Ovary (tissue), 3 donors: ENCODE data around the gene PRKCE.

ENCODE experiments used
- CTCF ChIP-seq, 3 donors: fragments of 450-650 bp in 2 of 3; fragments of 200-600 bp in 1 of 3; IDR thresholded peaks; one replicate each; pipeline versions ENCODE4 v1.5.1 to v1.8.0; 2016 to 2022; ENCODE audit warnings: antibody characterized with exemption in 3 of 3, mild to moderate bottlenecking in 1 of 3
- EP300 ChIP-seq: sonication (generic); formaldehyde crosslinking; IDR thresholded peaks from one replicate; pipeline ENCODE4 v1.6.1; 2017; ENCODE audit warnings: antibody characterized with exemption
- donor health status: DM: no; HTN: no; CAD: no.

- TF ChIP-seq CTCF (IDR thresholded peaks at IDR 0.05) = no peak
- no peak for TF ChIP-seq EP300
Measured at GRCh38 chr2:46197672-46198071, 546.2 kb downstream of the PRKCE start.
